GM12878 (cell line): ENCODE data around the gene SLC39A11. TPM values are rescaled to one million over a fixed set of nuclear protein-coding genes. Genes with fewer than 3 reads are reported as not detected.

Experiments
- ATAC-seq: fragments of 200-7000 bp; cut with Tn5 transposase; 3 replicates; pipeline ENCODE4 v1.9.1; 2020; ENCODE audit warnings: mild to moderate bottlenecking, moderate library complexity
- BruUV-seq: library from RNA; stranded (reverse); fragments of 400-500 nt; replicated peaks from 2 replicates; lab custom pipeline; 2021; lab: Mats Ljungman, UMichigan
- CTCF ChIA-PET: fragments of 300-600 bp; sonication (Branson Sonifier 250); formaldehyde crosslinking; extraction: SDS; loops from one replicate; lab custom pipeline; 2021; ENCODE audit warnings: inconsistent platforms; lab: Yijun Ruan, JAX
- POLR2A ChIA-PET: fragments of 350-600 bp; formaldehyde crosslinking; extraction: SDS; loops from one replicate; lab custom pipeline; 2021; ENCODE audit warnings: inconsistent platforms; lab: Charles Lee
- RAD21 ChIA-PET: fragments of 300-600 bp; sonication (Branson Sonifier 250); formaldehyde crosslinking; loops from one replicate; lab custom pipeline; 2023; ENCODE audit warnings: antibody characterized with exemption; ENCODE audit not compliant: unreplicated experiment; lab: Charles Lee
- SMC1A ChIA-PET: fragments of 300-600 bp; sonication (Branson Sonifier 250); formaldehyde crosslinking; loops from one replicate; lab custom pipeline; 2023; ENCODE audit not compliant: unreplicated experiment, uncharacterized antibody; lab: Charles Lee
- DNase-seq: peaks from one replicate; pipeline ENCODE4 v3.0.0-alpha.2; 2011; ENCODE audit warnings: low read depth, low spot score
- FAIRE-seq: peaks from 3 replicates; lab custom pipeline; 2011; peaks lifted over from hg19 to GRCh38; lab: Jason Lieb, UNC
- H2AFZ ChIP-seq: 2 replicates; pipeline ENCODE4 v1.6.0; 2011; ENCODE audit warnings: low read depth, low read length, control low read depth; ENCODE audit not compliant: control insufficient read depth
- H3K27ac ChIP-seq: 2 replicates; pipeline ENCODE4 v1.5.1; 2011; ENCODE audit warnings: control low read depth; ENCODE audit not compliant: control insufficient read depth, insufficient read depth
- H3K27me3 ChIP-seq, 2 experiments: replicated peaks in 1 of 2; 2 replicates each; pipeline versions ENCODE4 v1.6.0 to v1.6.1; 2011; ENCODE audit warnings: low read length in 1 of 2; ENCODE audit not compliant: control insufficient read depth in 2 of 2, insufficient read depth in 2 of 2
- H3K36me3 ChIP-seq, 2 experiments: 2 replicates each; pipeline ENCODE4 v1.5.1; 2011; ENCODE audit warnings: low read length in 1 of 2; ENCODE audit not compliant: control insufficient read depth in 2 of 2, insufficient read depth in 2 of 2
- H3K4me1 ChIP-seq: 2 replicates; pipeline ENCODE4 v1.6.1; 2011; ENCODE audit warnings: mild to moderate bottlenecking, low read length, moderate library complexity, mixed read lengths; ENCODE audit not compliant: control insufficient read depth, insufficient read depth
- H3K4me2 ChIP-seq: 2 replicates; pipeline ENCODE4 v1.6.0; 2011; ENCODE audit warnings: control low read depth; ENCODE audit not compliant: control insufficient read depth, insufficient read depth
- H3K4me3 ChIP-seq: fragments of 200-600 bp; sonication (generic); 2 replicates; pipeline ENCODE4 v1.5.1; 2016
- H3K79me2 ChIP-seq: 2 replicates; pipeline ENCODE4 v1.6.0; 2011; ENCODE audit warnings: low read length; ENCODE audit not compliant: control insufficient read depth, insufficient read depth
- H3K9ac ChIP-seq: 2 replicates; pipeline ENCODE4 v1.8.0; 2011; ENCODE audit warnings: low read length, control low read depth, mixed read lengths; ENCODE audit not compliant: control insufficient read depth, insufficient read depth
- H3K9me3 ChIP-seq: replicated peaks from 3 replicates; pipeline ENCODE4 v1.5.1; 2011; ENCODE audit warnings: mild to moderate bottlenecking, low read length; ENCODE audit not compliant: control insufficient read depth, insufficient read depth
- H4K20me1 ChIP-seq: 2 replicates; pipeline ENCODE4 v1.6.0; 2011; ENCODE audit not compliant: control insufficient read depth, insufficient read depth
- CBFB ChIP-seq: IDR thresholded peaks from 2 replicates; pipeline ENCODE4 v1.6.1; 2016; ENCODE audit warnings: antibody characterized with exemption, low read depth
- CEBPB ChIP-seq, 2 experiments: fragments of 150-350 bp in 1 of 2; IDR thresholded peaks; 2 replicates each; pipeline ENCODE4 v1.6.1; 2012 to 2014; ENCODE audit warnings: low read depth in 2 of 2, low read length in 2 of 2, borderline replicate concordance in 1 of 2, inconsistent platforms in 1 of 2
- FOS ChIP-seq: IDR thresholded peaks from 3 replicates; pipeline ENCODE4 v1.6.1; 2011; ENCODE audit warnings: borderline replicate concordance; ENCODE audit not compliant: insufficient read length; ENCODE audit errors: extremely low read depth
- HDAC6 ChIP-seq: fragments of 200-600 bp; sonication (generic); IDR thresholded peaks from one replicate; pipeline ENCODE4 v1.8.0; 2017; ENCODE audit warnings: antibody characterized with exemption; ENCODE audit not compliant: unreplicated experiment
- MEF2A ChIP-seq: IDR thresholded peaks from 2 replicates; pipeline ENCODE4 v1.6.1; 2011; ENCODE audit warnings: low read depth, mild to moderate bottlenecking, low read length, moderate library complexity; ENCODE audit not compliant: insufficient read depth
- NR2C1 ChIP-seq: fragments of 450-650 bp; IDR thresholded peaks from 2 replicates; pipeline ENCODE4 v1.6.1; 2017; ENCODE audit warnings: antibody characterized with exemption, mild to moderate bottlenecking, moderate library complexity
- NR2F1 ChIP-seq: fragments of 450-650 bp; conservative IDR thresholded peaks from 2 replicates; pipeline ENCODE4 v1.6.1; 2017; ENCODE audit warnings: mild to moderate bottlenecking
- PML ChIP-seq: IDR thresholded peaks from 2 replicates; pipeline ENCODE4 v1.6.1; 2012; ENCODE audit warnings: low read length, inconsistent platforms
- RB1 ChIP-seq: fragments of 450-650 bp; formaldehyde crosslinking; IDR thresholded peaks from 2 replicates; pipeline ENCODE4 v1.6.1; 2017; ENCODE audit warnings: mild to moderate bottlenecking, borderline replicate concordance
- RELB ChIP-seq: fragments of 450-650 bp; IDR thresholded peaks from 2 replicates; pipeline ENCODE4 v1.6.1; 2017; ENCODE audit warnings: low read depth, mild to moderate bottlenecking, moderate library complexity
- SMARCA5 ChIP-seq: fragments of 450-650 bp; IDR thresholded peaks from 2 replicates; pipeline ENCODE4 v1.6.1; 2017; ENCODE audit warnings: mild to moderate bottlenecking
- YBX1 ChIP-seq: fragments of 450-650 bp; IDR thresholded peaks from 2 replicates; pipeline ENCODE4 v1.6.1; 2016; ENCODE audit warnings: antibody characterized with exemption
- ZNF592 ChIP-seq: fragments of 450-650 bp; IDR thresholded peaks from 2 replicates; pipeline ENCODE4 v1.6.1; 2017; ENCODE audit warnings: mild to moderate bottlenecking, moderate library complexity
- ZNF687 ChIP-seq: fragments of 450-650 bp; IDR thresholded peaks from 2 replicates; pipeline ENCODE4 v1.6.1; 2017; ENCODE audit warnings: mild to moderate bottlenecking, moderate library complexity
- WGBS: methylation state at CpG from one replicate; pipeline ENCODE4 v1.1.6; 2016; ENCODE audit warnings: low lambda C conversion rate; ENCODE audit not compliant: insufficient replicate concordance, insufficient coverage; ENCODE audit errors: missing lambda C conversion rate; 5-methylcytosine and 5-hydroxymethylcytosine counted together
- in situ Hi-C: fragments of 300-500 bp; cut with MboI; formaldehyde crosslinking; loops from 9 replicates; pipeline ENCODE4 v1.14.3; 2018; ENCODE audit warnings: mixed read lengths
- intact Hi-C: fragments of 100-400 bp; cut with micrococcal nuclease; formaldehyde crosslinking; loops from one replicate; pipeline ENCODE4 v1.14.2; 2022; ENCODE audit not compliant: unreplicated experiment
- polyA plus RNA-seq, 11 experiments: library from polyadenylated mRNA; depleted of rRNA in 4 of 11; unstranded in 6 of 11; stranded (reverse) in 5 of 11; fragments of >200 nt; fragmentation: Nextera tagmentation in 4 of 11; fragmentation: Illumina TruSeq in 1 of 11; extraction: Ambion mirVana in 4 of 11; extraction: Trizol in 1 of 11; gene quantifications; 1 replicate in 1 of 11; 2 replicates in 10 of 11; pipeline versions ENCODE4 v1.2.1 to v1.2.3, GENCODE V29; 2011 to 2016; ENCODE audit warnings: inconsistent platforms in 2 of 11, missing spikeins in 2 of 11, low read depth in 1 of 11
- total RNA-seq, 4 experiments: library from RNA; depleted of rRNA in 3 of 4; stranded (reverse); fragments of >200 nt in 3 of 4; fragmentation: Illumina TruSeq in 1 of 4; extraction: Trizol in 1 of 4; gene quantifications; 2 replicates each; pipeline versions ENCODE4 v1.2.1 to v1.2.3, GENCODE V29; 2013 to 2021

The SLC39A11 gene
- total and polyA plus RNA-seq, 10 of the 15 experiments (the other 5 are each of a cell fraction or from before 2014, with no cell fraction given): 8.6 to 23.8 (median 14.0) TPM

GRCh38 chr17:72715906-72716572, 376.4 kb downstream of the SLC39A11 start:
- H3K79me2 ChIP-seq: no peaks in the 10 kb centered on the region
- H4K20me1 ChIP-seq: no peaks in the 10 kb centered on the region
- H3K9me3 ChIP-seq: no peaks in the 10 kb centered on the region
- H3K27me3 ChIP-seq: no peaks in the 10 kb centered on the region
- SMC1A ChIA-PET: interaction anchor here (0.7 to 2.9 kb wide), 2 partner anchors 10 to 201 kb away, joined by 3 to 11 read pairs; no protein-coding TSS in a partner anchor
- TF ChIP-seq MEF2A (no peak), NR2C1 (no peak), CEBPB (IDR thresholded peaks at IDR 0.05; ENCODE audit: borderline replicate concordance in 1 of 2, low read depth in 2 of 2, low read length in 2 of 2) (no peak), ZNF687 (no peak), HDAC6 (no peak), YBX1 (no peak), PML (no peak), ZNF592 (no peak), RB1 (no peak), SMARCA5 (no peak), RELB (no peak), CBFB (no peak), NR2F1 (no peak), FOS (no peak)
- TF ChIP-seq, all 136 proteins: peak for 0
- Histone ChIP-seq H3K4me2 (no peak overlapping the region), H2AFZ (no peak overlapping the region), H3K9ac (no peak overlapping the region), H3K4me1 (peaks cover 12% of the 10 kb centered on the region), H3K27ac (no peak overlapping the region), H3K4me3 (no peak overlapping the region), H3K36me3 (no peaks in the 10 kb centered on the region)
- POLR2A ChIA-PET: no interaction called here
- no peak for ATAC-seq
- CTCF ChIA-PET: interaction anchor here (1.8 to 3.2 kb wide), 2 partner anchors 9 to 12 kb away, joined by 7 to 14 read pairs; no protein-coding TSS in a partner anchor
- RAD21 ChIA-PET: no interaction called here
- intact Hi-C loops (no loop called here), in situ Hi-C loops (no loop called here)
- WGBS: 96% methylated on average over 23 of the region's 23 CpGs
- no TSS peak for BruUV-seq
- DNase-seq: no peak
- FAIRE-seq: no peak
